GM18909 (cell line): ENCODE measurements around the gene AGBL5.
A peak's percentile ranks its signal among the peaks of the same experiment; 100 is the strongest.

Experiments
- ATAC-seq: cut with Tn5 transposase; IDR thresholded peaks from one replicate; pipeline ENCODE4 v1.9.1; 2021; ENCODE audit warnings: mild to moderate bottlenecking; ENCODE audit not compliant: unreplicated experiment, poor library complexity

The AGBL5 gene

DNA sequence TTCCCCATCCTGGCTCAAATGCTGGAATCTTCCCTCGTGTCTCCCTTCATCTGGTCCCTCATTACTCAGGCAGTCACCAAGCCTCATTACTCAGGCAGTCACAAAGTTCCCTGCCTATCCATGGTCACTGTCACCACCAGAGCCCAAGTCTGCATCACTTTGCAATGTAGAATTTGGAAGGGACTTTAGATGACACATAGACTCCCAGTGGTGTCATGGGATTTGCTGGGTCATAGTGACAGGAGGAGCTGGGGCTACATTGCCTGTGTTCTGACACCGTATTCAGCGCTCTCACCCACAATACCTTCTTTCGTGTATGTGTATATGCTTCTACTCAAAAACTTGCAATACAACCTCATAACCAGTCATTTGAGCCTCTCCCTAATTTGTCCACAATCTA, 24.9 kb downstream of the AGBL5 start:
- ATAC-seq = no peak

DNA sequence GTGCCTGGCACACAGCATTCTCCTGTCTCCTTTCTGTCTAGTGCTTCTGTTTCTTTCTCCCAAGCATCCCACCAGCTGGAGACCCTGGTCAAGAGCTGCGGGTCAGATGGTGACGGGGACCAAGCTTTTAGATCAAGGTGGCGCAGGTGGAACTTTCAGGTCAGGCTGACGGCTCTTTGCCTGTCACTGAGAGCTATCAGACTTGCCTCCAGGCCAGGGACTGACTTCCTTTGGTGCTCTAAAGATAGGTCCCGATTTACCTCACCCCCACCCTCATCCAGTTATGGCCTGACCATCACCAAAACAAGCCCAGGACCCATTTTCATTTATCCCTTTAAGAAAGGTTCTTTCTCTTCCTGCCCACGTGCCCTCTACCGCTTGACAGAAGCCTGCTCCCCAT, 25.8 kb downstream of the AGBL5 start:
- no peak for ATAC-seq

DNA sequence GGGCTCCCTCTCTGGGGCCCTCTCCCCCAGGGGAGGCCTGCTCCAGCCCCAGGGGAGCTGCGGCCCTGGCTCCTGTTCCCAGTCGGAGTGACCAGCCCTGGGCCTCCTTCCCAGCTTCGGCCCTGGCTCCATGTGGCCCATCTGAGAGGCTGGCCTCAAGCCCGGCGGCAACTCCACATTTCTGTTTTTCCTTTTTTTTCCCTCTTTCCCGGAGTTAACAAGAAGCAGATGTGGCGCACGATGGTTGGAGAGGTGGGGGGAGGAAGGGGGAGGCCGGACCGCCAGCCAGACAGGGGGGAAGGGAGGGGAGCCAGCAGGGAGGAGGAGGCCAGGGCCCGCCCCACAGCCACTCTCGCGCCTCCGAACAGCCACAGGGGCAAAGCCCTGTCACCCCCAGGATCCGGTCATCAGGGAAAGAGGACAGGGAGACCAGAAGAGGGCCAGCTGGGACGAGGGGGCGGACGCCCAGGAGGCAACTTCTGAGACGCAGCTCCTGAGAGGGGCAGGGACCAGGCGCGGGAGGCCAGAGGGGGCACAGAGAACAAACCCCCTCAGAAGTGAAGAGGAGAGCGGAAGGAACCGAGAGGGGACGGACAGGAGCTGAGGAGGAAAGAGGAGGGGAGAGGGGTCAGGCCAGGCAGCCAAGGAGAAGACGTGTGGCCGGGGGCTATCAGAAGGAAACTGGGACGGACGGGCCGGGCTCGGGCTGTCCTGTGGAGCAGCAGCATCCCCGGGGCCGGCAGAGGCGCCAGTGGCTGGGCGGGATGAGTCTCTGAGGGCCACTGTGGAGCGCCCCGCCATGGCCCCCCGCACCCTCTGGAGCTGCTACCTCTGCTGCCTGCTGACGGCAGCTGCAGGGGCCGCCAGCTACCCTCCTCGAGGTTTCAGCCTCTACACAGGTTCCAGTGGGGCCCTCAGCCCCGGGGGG, 27.1 kb downstream of the AGBL5 start, which contains the start of gene EMILIN1:
EMILIN1 (plus strand) TSS at position 349 of the 928 bp plus-strand sequence; CDS start at position 800, 451 bp downstream.
- no peak for ATAC-seq

DNA sequence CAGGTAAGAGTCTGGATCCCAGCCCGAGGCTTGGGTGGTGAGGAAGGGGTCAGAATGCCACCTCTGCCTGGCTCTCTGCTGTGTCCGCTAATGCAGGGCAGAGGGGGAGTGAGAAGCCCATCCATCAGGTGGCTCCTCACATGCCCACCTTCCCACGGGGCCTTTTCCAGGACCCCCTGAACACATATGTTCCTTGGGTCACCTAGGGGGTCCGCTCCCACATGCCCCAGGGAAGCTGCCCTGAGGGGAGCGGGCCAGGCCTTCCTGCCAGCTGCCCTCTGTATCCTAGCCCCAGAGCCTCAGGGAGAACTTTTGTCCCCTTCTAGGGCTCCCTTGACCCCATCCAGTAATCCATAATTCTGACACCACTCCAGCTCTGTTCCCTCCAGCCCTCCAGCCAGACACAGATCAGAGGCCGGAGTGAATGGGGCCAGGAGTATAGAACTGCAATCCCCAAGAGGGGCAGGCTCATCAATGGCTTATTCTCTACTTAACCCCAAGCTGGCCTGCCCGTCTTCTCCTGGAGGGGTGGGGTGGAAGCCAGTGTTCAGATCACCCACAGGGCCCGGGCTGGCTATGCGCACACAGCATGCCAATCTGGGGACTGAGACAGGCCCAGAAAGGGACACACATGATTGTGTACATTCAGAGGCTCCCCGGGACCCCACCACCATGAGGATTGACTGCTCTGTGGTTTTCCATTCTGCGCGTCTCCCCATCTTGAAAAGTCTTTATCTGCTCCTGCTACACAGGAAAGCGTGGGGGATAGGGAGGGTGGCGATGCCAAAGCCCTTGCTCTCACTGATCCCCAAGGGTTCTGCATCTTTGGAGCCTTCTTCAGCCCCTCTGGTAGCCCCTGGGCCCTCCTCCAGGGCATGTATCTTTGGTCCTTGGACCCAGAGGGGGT, 28.0 kb downstream of the AGBL5 start:
- ATAC-seq = no peak

DNA sequence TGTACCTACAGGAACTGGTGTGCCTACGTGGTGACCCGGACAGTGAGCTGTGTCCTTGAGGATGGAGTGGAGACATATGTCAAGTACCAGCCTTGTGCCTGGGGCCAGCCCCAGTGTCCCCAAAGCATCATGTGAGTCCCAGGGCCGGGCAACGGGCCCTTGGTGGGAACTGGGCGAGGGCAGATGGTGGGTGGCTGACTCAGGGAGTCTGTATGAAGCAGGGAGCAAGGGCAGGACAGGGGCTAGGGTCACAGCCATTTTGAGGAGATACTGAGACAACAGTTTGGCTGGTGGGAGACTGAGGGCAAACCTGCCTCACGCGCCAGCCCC, 28.6 kb downstream of the AGBL5 start:
- no peak for ATAC-seq

DNA sequence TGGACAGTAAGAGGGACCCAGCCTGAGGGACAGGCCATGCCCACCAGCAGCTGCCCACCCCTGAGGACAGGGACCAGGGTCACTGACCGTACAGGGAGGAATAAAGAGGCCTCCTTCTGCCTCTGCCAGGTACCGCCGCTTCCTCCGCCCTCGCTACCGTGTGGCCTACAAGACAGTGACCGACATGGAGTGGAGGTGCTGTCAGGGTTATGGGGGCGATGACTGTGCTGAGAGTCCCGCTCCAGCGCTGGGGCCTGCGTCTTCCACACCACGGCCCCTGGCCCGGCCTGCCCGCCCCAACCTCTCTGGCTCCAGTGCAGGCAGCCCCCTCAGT, 29.1 kb downstream of the AGBL5 start:
- ATAC-seq = no peak

DNA sequence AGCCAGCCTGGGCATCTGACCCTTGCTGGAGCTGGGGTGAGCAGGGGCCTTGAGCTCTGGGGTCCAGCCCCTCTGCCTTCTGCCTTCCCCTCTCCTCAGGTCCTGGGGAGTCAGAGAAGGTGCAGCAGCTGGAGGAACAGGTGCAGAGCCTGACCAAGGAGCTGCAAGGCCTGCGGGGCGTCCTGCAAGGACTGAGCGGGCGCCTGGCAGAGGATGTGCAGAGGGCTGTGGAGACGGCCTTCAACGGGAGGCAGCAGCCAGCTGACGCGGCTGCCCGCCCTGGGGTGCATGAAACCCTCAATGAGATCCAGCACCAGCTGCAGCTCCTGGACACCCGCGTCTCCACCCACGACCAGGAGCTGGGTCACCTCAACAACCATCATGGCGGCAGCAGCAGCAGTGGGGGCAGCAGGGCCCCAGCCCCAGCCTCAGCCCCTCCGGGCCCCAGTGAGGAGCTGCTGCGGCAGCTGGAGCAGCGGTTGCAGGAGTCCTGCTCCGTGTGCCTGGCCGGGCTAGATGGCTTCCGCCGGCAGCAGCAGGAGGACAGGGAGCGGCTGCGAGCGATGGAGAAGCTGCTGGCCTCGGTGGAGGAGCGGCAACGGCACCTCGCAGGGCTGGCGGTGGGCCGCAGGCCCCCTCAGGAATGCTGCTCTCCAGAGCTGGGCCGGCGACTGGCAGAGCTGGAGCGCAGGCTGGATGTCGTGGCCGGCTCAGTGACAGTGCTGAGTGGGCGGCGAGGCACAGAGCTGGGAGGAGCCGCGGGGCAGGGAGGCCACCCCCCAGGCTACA, 30.7 kb downstream of the AGBL5 start:
- no peak for ATAC-seq

DNA sequence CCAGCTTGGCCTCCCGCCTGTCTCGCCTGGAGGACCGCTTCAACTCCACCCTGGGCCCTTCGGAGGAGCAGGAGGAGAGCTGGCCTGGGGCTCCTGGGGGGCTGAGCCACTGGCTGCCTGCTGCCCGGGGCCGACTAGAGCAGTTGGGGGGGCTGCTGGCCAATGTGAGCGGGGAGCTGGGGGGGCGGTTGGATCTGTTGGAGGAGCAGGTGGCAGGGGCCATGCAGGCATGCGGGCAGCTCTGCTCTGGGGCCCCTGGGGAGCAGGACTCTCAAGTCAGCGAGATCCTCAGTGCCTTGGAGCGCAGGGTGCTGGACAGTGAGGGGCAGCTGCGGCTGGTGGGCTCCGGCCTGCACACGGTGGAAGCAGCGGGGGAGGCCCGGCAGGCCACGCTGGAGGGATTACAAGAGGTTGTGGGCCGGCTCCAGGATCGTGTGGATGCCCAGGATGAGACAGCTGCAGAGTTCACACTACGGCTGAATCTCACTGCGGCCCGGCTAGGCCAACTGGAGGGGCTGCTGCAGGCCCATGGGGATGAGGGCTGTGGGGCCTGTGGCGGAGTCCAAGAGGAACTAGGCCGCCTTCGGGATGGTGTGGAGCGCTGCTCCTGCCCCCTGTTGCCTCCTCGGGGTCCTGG, 31.4 kb downstream of the AGBL5 start:
- no peak for ATAC-seq

DNA sequence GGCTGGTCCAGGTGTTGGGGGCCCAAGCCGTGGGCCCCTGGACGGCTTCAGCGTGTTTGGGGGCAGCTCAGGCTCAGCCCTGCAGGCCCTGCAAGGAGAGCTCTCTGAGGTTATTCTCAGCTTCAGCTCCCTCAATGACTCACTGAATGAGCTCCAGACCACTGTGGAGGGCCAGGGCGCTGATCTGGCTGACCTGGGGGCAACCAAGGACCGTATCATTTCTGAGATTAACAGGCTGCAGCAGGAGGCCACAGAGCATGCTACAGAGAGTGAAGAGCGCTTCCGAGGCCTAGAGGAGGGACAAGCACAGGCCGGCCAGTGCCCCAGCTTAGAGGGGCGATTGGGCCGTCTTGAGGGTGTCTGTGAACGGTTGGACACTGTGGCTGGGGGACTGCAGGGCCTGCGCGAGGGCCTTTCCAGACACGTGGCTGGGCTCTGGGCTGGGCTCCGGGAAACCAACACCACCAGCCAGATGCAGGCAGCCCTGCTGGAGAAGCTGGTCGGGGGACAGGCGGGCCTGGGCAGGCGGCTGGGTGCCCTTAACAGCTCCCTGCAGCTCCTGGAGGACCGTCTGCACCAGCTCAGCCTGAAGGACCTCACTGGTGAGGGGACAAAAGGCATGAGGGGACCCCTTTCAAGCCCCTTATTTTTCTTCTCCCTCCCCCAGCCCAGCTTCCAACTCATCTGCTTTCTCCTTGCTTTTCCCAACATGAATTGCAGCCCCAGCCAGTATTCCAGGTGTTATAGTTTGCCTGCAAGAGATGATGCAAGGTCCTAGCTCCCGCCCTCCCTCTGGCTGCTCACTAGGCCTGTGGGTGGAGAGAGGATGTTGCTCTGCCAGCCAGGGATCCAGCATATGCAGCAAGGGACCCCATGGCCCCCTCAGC, 32.2 kb downstream of the AGBL5 start:
- no peak for ATAC-seq

DNA sequence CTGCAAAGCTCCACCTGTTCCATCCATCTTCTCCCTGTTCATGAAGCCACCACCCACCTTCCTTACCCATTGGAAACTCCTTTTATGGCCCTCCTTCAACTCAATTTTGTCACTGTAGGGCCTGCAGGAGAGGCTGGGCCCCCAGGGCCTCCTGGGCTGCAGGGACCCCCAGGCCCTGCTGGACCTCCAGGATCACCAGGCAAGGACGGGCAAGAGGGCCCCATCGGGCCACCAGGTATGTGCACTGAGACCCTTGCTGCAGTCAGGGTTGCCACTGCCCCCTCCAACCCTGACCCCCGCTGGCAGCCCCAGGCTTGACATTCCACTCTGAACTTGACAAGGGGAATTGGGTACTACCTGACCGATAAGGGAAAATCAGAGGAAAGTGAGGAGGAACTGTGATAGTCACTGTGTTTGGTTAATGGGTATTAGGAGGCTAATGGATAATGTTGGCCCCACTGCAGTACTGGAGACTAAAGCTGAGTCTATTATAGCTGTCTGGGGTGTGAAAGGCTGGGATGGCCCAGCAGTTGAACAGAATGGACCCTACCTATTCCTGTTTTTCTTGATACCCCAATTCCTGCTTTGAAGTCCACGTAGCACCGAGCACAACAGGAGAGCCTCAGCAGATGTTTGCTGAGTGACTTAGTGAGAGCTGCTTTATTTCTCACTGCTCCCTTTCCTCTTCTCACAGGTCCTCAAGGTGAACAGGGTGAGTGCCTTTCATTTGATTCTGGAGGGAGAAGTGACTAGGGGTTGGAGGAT, 33.0 kb downstream of the AGBL5 start:
- no peak for ATAC-seq

DNA sequence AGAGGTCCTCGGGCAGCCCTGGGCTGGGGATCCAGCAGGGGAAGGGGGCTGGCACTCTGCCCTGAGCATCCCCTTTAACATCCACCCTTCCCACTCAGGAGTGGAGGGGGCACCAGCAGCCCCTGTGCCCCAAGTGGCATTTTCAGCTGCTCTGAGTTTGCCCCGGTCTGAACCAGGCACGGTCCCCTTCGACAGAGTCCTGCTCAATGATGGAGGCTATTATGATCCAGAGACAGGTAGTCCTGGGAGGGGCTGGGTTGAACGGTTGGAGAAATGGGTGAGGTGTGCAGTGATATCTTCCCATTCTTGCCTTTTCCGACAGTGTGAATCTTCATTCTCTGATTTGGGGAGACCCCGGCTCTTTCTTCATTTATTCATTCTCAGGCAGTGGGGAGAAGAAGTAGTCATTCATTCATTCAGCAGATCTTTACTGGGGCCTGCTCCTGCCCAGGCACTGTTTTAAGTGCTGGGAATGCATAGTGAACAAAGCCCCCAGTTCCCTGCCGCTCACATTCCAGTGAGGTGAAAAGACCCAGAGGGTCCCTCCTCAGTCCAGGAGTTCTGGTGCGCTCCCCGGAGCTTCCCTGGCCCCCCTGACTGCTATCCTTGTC, 33.7 kb downstream of the AGBL5 start:
- no peak for ATAC-seq

DNA sequence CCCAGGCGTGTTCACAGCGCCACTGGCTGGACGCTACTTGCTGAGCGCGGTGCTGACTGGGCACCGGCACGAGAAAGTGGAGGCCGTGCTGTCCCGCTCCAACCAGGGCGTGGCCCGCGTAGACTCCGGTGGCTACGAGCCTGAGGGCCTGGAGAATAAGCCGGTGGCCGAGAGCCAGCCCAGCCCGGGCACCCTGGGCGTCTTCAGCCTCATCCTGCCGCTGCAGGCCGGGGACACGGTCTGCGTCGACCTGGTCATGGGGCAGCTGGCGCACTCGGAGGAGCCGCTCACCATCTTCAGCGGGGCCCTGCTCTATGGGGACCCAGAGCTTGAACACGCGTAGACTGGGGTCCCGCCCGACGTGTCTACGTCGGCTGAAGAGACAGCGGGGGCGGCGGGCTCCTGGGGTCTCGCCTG, 34.2 kb downstream of the AGBL5 start:
- peak; percentile 16 for ATAC-seq

DNA sequence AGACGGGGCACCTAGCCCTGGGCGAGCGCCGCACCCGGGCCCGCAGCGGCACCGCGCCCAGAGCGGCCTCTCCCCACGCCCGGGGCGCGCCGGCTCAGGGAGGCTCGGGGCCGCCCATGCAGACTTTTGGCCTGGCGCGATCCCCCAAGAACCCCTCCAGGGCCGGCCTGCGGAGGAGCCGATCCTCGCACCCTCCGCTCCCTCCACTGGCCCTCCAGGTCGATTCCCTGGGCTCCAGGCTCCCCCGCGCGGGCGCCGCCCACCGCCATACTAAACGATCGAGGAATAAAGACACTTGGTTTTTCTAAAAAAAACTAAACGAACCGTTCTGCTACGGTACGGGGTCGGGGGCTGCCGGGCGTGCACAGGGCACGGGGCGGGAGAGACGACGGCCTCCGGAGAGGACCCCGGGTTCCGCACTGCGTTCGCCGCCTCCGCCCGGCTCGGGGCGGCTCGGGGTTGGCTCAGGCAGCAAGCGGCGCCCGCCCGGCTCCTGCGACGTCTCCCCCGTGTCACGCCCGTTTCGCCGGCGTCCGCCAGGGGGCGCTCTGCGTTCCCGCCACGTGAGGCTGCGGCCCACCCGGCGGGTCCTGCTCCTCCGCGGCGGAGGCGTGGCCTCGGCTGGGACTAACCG, 34.7 kb downstream of the AGBL5 start:
- peak; percentile 78 for ATAC-seq

DNA sequence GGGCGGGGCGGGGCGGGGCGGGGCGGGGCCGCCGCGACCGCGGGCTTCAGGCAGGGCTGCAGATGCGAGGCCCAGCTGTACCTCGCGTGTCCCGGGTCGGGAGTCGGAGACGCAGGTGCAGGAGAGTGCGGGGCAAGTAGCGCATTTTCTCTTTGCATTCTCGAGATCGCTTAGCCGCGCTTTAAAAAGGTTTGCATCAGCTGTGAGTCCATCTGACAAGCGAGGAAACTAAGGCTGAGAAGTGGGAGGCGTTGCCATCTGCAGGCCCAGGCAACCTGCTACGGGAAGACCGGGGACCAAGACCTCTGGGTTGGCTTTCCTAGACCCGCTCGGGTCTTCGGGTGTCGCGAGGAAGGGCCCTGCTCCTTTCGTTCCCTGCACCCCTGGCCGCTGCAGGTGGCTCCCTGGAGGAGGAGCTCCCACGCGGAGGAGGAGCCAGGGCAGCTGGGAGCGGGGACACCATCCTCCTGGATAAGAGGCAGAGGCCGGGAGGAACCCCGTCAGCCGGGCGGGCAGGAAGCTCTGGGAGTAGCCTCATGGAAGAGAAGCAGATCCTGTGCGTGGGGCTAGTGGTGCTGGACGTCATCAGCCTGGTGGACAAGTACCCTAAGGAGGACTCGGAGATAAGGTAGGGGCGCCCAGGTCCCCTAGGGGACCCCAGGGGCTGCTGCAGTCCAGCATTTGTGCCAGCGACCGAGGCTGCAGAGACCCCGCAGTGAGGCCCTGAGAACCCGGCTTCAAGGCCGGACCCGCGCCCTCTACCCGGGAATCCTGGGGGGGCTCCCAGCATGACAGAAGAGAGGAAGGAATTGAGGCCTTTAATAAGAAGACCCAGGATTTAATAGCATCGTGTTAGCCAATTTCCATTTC, 35.5 kb downstream of the AGBL5 start, which contains the start of gene KHK:
KHK (plus strand) TSS at position 49 of the 870 bp plus-strand sequence; CDS start at position 537, 488 bp downstream.
- ATAC-seq = peak; percentile 7

DNA sequence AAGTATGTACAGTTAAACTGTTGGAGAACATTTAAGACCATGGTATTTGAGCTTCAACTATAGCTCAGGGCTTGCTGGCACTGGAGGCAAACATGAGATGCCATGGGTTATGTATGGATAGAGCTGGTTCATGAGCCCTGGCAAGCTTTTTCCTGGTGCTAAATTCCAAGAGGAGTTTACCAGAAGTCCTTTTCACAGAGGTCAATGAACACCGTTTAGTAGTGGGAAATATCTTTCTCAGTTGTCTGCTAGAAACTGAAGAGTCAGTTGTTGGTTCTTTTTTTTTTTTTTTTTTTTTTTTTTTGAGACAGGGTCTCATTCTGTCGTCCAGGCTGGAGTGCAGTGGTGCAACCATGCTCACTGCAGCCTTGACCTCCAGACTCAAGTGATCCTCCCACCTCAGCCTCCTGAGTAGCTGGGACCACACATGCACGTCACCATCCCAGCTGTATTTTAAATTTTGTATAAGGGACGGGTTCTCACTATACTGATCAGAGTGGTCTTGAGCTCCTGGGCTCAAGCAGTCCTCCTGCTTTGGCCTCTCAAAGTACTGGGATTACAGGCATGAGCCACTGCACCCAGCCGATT, 36.4 kb downstream of the AGBL5 start:
- ATAC-seq = no peak

DNA sequence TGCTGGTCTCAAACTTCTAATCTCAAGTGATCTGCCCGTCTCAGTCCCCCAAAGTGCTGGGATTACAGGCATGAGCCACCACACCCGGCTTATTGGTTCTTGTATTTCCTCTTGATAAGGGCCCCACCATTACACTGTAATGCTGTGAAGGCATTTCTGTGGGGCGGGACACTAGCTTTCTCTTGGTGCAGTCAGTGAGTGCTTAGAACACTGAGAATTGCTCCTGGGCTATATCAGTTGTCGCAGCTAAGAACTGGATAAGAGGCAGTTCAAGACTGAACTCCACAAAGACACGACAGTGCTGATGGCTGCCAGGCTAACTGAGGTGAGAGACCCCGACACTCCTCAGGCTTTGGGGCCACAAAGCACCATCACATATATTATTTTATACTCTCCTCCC, 37.2 kb downstream of the AGBL5 start:
- ATAC-seq = no peak
